HL-60 (cell line): ENCODE data around the gene CACNA1D.

Source experiments
- DNase-seq, 2 experiments: peaks; one replicate each; pipeline ENCODE4 v3.0.0-alpha.2; 2010 to 2020; ENCODE audit warnings: low read depth in 1 of 2, low spot score in 1 of 2
- H3K27ac ChIP-seq: fragments of 250-450 bp; sonication (Bioruptor Pico); replicated peaks from 2 replicates; pipeline ENCODE4 v1.5.1; 2020; ENCODE audit warnings: mild to moderate bottlenecking, moderate library complexity
- H3K27me3 ChIP-seq: fragments of 250-450 bp; sonication (Bioruptor Pico); 2 replicates; pipeline ENCODE4 v1.5.1; 2021; ENCODE audit warnings: mild to moderate bottlenecking, moderate library complexity; ENCODE audit not compliant: insufficient read depth, poor library complexity, severe bottlenecking
- H3K4me3 ChIP-seq: replicated peaks from 2 replicates; pipeline ENCODE4 v1.5.1; 2011; ENCODE audit warnings: mild to moderate bottlenecking, control low read depth, low read length; ENCODE audit not compliant: insufficient read depth
- CTCF ChIP-seq: IDR thresholded peaks from one replicate; pipeline ENCODE4 v1.5.1; 2011; ENCODE audit warnings: low read length, control low read depth, inconsistent platforms; ENCODE audit not compliant: insufficient read depth
- GABPA ChIP-seq: IDR thresholded peaks from 2 replicates; pipeline ENCODE4 v1.6.1; 2012; ENCODE audit warnings: low read depth
- POLR2AphosphoS5 ChIP-seq: IDR thresholded peaks from 2 replicates; pipeline ENCODE4 v1.6.1; 2012; ENCODE audit warnings: low read depth
- REST ChIP-seq: IDR thresholded peaks from 2 replicates; pipeline ENCODE4 v1.6.1; 2012; ENCODE audit warnings: low read depth; ENCODE audit not compliant: insufficient replicate concordance
- SPI1 ChIP-seq: IDR thresholded peaks from 2 replicates; pipeline ENCODE4 v1.6.1; 2012; ENCODE audit warnings: low read depth, mild to moderate bottlenecking, borderline replicate concordance

The CACNA1D gene

GRCh38 chr3:53758846-53759245 lies 264.4 kb downstream of the CACNA1D start:
- Histone ChIP-seq H3K27me3 (peaks cover 7% of the 10 kb centered on the region), H3K27ac (no peak overlapping the region), H3K4me3 (no peak overlapping the region)
- TF ChIP-seq REST = no peak
- no peak for TF ChIP-seq POLR2AphosphoS5
- no peak for TF ChIP-seq SPI1
- no peak for TF ChIP-seq GABPA
- no peak for TF ChIP-seq CTCF
- no peak for DNase-seq

- Histone ChIP-seq H3K27ac (no peak overlapping the region), H3K4me3 (no peak overlapping the region), H3K27me3 (peaks cover 3% of the 10 kb centered on the region)
- TF ChIP-seq CTCF (no peak), GABPA (no peak), REST (no peak), SPI1 (no peak), POLR2AphosphoS5 (no peak)
- no peak for DNase-seq
Observed at GRCh38 chr3:53763353-53763752, 268.9 kb downstream of the CACNA1D start.

- Histone ChIP-seq H3K4me3 (no peak overlapping the region), H3K27me3 (peaks cover 6% of the 10 kb centered on the region), H3K27ac (no peak overlapping the region)
- TF ChIP-seq GABPA (no peak), SPI1 (no peak), REST (no peak), POLR2AphosphoS5 (no peak), CTCF (no peak)
- DNase-seq = no peak
Observed at GRCh38 chr3:53764026-53764775, 269.8 kb downstream of the CACNA1D start.
